ENCODE results near the gene PTPN14.
A peak's percentile ranks its signal among the peaks of the same experiment; 100 is the strongest.

PTPN14 gene

GRCh38 chr1:214360116-214360515 lies 191.3 kb downstream of the PTPN14 start:
- DNase-seq = no peak

GRCh38 chr1:214354440-214355148 lies 196.8 kb downstream of the PTPN14 start:
- no peak for DNase-seq

GRCh38 chr1:214352838-214353237 lies 198.6 kb downstream of the PTPN14 start:
- no peak for DNase-seq

- no peak for DNase-seq
Observed at GRCh38 chr1:214351551-214352277, 199.7 kb downstream of the PTPN14 start.

- DNase-seq = no peak
Observed at GRCh38 chr1:214349781-214350180, 201.6 kb downstream of the PTPN14 start.

GRCh38 chr1:214349008-214349407 lies 202.4 kb downstream of the PTPN14 start:
- DNase-seq = no peak

- DNase-seq = no peak
Observed at GRCh38 chr1:214344897-214345296, 206.5 kb downstream of the PTPN14 start.

GRCh38 chr1:214342525-214342924 lies 208.9 kb downstream of the PTPN14 start:
- DNase-seq = no peak

GRCh38 chr1:214341932-214342331 lies 209.5 kb downstream of the PTPN14 start:
- no peak for DNase-seq

- no peak for DNase-seq
Observed at GRCh38 chr1:214341459-214341858, 209.9 kb downstream of the PTPN14 start.

- no peak for DNase-seq
Observed at GRCh38 chr1:214338212-214338611, 213.2 kb downstream of the PTPN14 start.

- DNase-seq = no peak
Observed at GRCh38 chr1:214337511-214337910, 213.9 kb downstream of the PTPN14 start.

- DNase-seq = no peak
Observed at GRCh38 chr1:214337015-214337414, 214.4 kb downstream of the PTPN14 start.

GRCh38 chr1:214335567-214335966 lies 215.8 kb downstream of the PTPN14 start:
- DNase-seq = no peak

GRCh38 chr1:214332946-214333798 lies 218.2 kb downstream of the PTPN14 start:
- DNase-seq = peak; percentile 0

- peak; percentile 0 for DNase-seq
Observed at GRCh38 chr1:214331827-214332423, 219.5 kb downstream of the PTPN14 start.

GRCh38 chr1:214331180-214331579 lies 220.2 kb downstream of the PTPN14 start:
- DNase-seq = no peak

- DNase-seq = no peak
Observed at GRCh38 chr1:214330715-214331114, 220.7 kb downstream of the PTPN14 start.

- DNase-seq = no peak
Observed at GRCh38 chr1:214330222-214330621, 221.2 kb downstream of the PTPN14 start.

GRCh38 chr1:214329470-214330220 lies 221.8 kb downstream of the PTPN14 start:
- DNase-seq = no peak

GRCh38 chr1:214328770-214329469 lies 222.5 kb downstream of the PTPN14 start:
- DNase-seq = peak; percentile 38

GRCh38 chr1:214327514-214327913 lies 223.9 kb downstream of the PTPN14 start:
- DNase-seq = no peak
